Smooth muscle cell (in vitro differentiated cells): ENCODE results near the gene IRX3. TPM values are rescaled to one million over a fixed set of nuclear protein-coding genes. Genes with fewer than 3 reads are reported as not detected.

Source experiments
- DNase-seq: peaks from one replicate; lab custom pipeline; 2025; ENCODE audit not compliant: unreplicated experiment; lab: John Stamatoyannopoulos, UW
- H2AFZ ChIP-seq: fragments of 200-600 bp; sonication (generic); 2 replicates; pipeline ENCODE4 v1.6.0; 2016; ENCODE audit warnings: antibody characterized with exemption, low read depth, mild to moderate bottlenecking
- H3F3A ChIP-seq: fragments of 200-600 bp; sonication (generic); 2 replicates; pipeline ENCODE4 v1.6.0; 2017; ENCODE audit warnings: antibody characterized with exemption, low read depth
- H3K27ac ChIP-seq: fragments of 200-600 bp; sonication (generic); 2 replicates; pipeline ENCODE4 v1.5.1; 2016; ENCODE audit warnings: low read depth, mild to moderate bottlenecking
- H3K27me3 ChIP-seq: fragments of 200-600 bp; sonication (generic); 2 replicates; pipeline ENCODE4 v1.6.1; 2016; ENCODE audit warnings: low read depth, mild to moderate bottlenecking
- H3K36me3 ChIP-seq: fragments of 200-600 bp; sonication (generic); 2 replicates; pipeline ENCODE4 v1.5.1; 2016; ENCODE audit warnings: low read depth
- H3K4me1 ChIP-seq: fragments of 200-600 bp; sonication (generic); 2 replicates; pipeline ENCODE4 v1.5.1; 2016; ENCODE audit warnings: low read depth
- H3K4me2 ChIP-seq: fragments of 200-600 bp; sonication (generic); 2 replicates; pipeline ENCODE4 v1.6.0; 2016; ENCODE audit warnings: mild to moderate bottlenecking
- H3K4me3 ChIP-seq: fragments of 200-600 bp; sonication (generic); 2 replicates; pipeline ENCODE4 v1.5.1; 2016; ENCODE audit warnings: mild to moderate bottlenecking
- H3K79me2 ChIP-seq: fragments of 200-600 bp; sonication (generic); 2 replicates; pipeline ENCODE4 v1.6.0; 2016; ENCODE audit warnings: low read depth, mild to moderate bottlenecking
- H3K9ac ChIP-seq: fragments of 200-600 bp; sonication (generic); 2 replicates; pipeline ENCODE4 v1.6.0; 2016; ENCODE audit warnings: low read depth
- H3K9me3 ChIP-seq: fragments of 200-600 bp; sonication (generic); replicated peaks from 2 replicates; pipeline ENCODE4 v1.5.1; 2016; ENCODE audit warnings: low read depth
- H4K20me1 ChIP-seq: fragments of 200-600 bp; sonication (generic); 2 replicates; pipeline ENCODE4 v1.6.0; 2016; ENCODE audit warnings: low read depth
- WGBS: methylation state at CpG from one replicate; pipeline ENCODE4 v1.1.7; 2016; ENCODE audit warnings: low lambda C conversion rate; 5-methylcytosine and 5-hydroxymethylcytosine counted together
- polyA plus RNA-seq: library from polyadenylated mRNA; unstranded; fragments of >200 nt; fragmentation: Nextera tagmentation; extraction: Ambion mirVana; gene quantifications from 2 replicates; pipeline ENCODE4 v1.2.1, GENCODE V29; 2016
- total RNA-seq: library from RNA; depleted of rRNA; stranded (reverse); fragments of >200 nt; gene quantifications from 2 replicates; pipeline ENCODE4 v1.2.3, GENCODE V29; 2014
- TF ChIP-seq, protein P1 (sequence below): fragments of 200-600 bp; sonication (generic); IDR thresholded peaks from 2 replicates; pipeline ENCODE4 v1.5.1; 2017; ENCODE audit warnings: borderline replicate concordance, mild to moderate bottlenecking, antibody characterized with exemption; ENCODE audit not compliant: insufficient read depth, poor library complexity, severe bottlenecking

The IRX3 gene
- total and polyA plus RNA-seq, 2 experiments from 2014 or later = 0.49 to 3.1 TPM

DNA sequence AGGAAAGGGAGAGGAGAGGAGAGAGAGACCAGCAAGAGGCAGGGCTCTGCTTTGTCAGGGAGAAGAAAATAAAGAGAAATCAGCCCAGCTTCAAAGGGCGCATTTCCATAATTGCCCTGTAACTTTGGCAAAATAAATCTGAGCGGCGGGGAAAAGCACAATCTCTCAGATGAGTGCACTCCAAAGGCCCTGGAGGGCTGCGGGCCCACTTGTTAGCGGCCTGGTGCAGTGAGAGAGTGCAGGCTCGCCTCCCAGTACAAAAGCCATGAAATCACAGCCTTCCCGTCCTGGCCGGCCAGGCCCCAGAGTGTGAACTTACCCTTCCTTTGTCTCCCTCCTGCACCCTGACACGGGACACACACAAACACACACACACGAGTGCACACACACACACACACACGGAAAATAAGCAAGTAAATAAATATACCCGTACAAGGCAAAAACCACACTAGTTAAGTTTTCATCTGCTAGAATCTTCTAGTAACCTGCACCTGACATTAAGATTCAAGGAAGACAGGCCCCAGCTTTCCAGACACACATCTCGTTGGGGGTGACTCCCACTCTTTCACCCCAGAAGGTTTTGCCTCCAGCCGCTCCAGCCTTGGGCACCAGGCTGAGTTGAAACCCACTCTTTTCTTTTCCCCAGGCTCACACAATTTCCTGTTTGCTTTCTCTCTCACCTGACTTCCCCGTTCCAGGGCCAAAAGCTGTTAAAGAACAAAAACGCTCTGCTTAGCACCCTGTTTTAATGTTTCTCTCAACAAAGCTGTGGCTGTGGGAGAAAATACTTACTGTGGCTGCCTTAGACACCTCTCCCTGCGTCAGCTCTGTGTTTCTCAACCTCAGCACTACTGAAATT lies 8.5 kb downstream of the IRX3 start:
- 77% methylated on average over 17 of the region's 17 CpGs for WGBS
- H3K9me3 ChIP-seq = no peaks in the 10 kb centered on the region
- no peak overlapping the region for H3K4me2 ChIP-seq
- no peak overlapping the region for H3K4me3 ChIP-seq
- no peaks in the 10 kb centered on the region for H3K36me3 ChIP-seq
- DNase-seq = no peak
- no peak overlapping the region for H2AFZ ChIP-seq
- H3K9ac ChIP-seq = no peak overlapping the region
- H3F3A ChIP-seq = no peaks in the 10 kb centered on the region
- H3K27me3 ChIP-seq = peaks cover 26% of the 10 kb centered on the region
- TF ChIP-seq, protein P1, sequence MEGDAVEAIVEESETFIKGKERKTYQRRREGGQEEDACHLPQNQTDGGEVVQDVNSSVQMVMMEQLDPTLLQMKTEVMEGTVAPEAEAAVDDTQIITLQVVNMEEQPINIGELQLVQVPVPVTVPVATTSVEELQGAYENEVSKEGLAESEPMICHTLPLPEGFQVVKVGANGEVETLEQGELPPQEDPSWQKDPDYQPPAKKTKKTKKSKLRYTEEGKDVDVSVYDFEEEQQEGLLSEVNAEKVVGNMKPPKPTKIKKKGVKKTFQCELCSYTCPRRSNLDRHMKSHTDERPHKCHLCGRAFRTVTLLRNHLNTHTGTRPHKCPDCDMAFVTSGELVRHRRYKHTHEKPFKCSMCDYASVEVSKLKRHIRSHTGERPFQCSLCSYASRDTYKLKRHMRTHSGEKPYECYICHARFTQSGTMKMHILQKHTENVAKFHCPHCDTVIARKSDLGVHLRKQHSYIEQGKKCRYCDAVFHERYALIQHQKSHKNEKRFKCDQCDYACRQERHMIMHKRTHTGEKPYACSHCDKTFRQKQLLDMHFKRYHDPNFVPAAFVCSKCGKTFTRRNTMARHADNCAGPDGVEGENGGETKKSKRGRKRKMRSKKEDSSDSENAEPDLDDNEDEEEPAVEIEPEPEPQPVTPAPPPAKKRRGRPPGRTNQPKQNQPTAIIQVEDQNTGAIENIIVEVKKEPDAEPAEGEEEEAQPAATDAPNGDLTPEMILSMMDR = no peak
- no peaks in the 10 kb centered on the region for H3K79me2 ChIP-seq
- peaks cover 2% of the 10 kb centered on the region for H3K4me1 ChIP-seq
- H4K20me1 ChIP-seq = no peaks in the 10 kb centered on the region
- no peak overlapping the region for H3K27ac ChIP-seq

DNA sequence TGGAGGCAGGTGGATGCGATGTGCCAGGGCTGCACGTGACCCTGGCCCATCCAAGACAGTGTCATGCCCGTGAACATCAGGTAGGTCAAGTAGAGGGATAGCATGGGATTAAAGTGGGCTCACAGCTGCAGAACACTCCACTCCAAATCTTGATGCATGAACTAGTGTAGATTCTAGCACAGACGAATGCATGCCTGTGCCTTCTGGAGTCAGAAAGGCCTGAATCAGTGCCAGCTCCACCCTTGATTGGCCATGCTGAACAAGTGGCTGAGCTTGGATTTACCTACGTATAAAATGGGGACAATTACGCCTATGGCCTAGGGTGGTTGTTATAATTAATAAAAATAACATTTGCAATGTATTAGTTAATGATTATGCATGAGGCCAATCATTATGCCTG lies 10.6 kb downstream of the IRX3 start:
- Histone ChIP-seq H3K27ac (no peak overlapping the region), H3F3A (no peaks in the 10 kb centered on the region), H3K79me2 (no peaks in the 10 kb centered on the region), H3K4me2 (no peak overlapping the region), H2AFZ (no peak overlapping the region), H3K36me3 (no peaks in the 10 kb centered on the region), H4K20me1 (no peaks in the 10 kb centered on the region), H3K4me1 (no peaks in the 10 kb centered on the region), H3K27me3 (peaks cover 5% of the 10 kb centered on the region), H3K9me3 (no peaks in the 10 kb centered on the region), H3K4me3 (no peak overlapping the region), H3K9ac (no peak overlapping the region)
- 88% methylated on average over 6 of the region's 6 CpGs for WGBS
- TF ChIP-seq, protein P1 = no peak
- DNase-seq = no peak

DNA sequence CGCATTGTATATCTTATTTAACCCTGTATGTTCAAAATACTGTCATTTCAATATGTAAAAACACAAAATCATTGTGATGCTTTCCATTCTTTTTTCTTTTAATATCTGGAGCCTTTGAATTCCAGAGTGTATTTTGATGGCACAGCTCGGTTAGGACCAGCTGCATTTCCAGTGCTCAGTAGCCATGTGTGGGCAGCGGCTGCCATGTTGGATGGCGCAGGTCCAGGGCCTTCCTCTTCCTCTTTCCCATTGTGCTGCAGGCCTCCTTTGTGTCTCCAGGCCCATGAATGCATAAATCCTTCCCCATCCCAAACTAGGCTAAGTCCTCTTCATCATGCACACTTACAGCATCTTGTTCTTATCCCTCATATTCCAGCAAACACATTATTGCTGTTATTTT lies 13.0 kb downstream of the IRX3 start:
- TF ChIP-seq, protein P1 = no peak
- no peaks in the 10 kb centered on the region for H3K4me1 ChIP-seq
- H3K4me3 ChIP-seq = no peak overlapping the region
- no peak overlapping the region for H3K4me2 ChIP-seq
- H3K9me3 ChIP-seq = no peaks in the 10 kb centered on the region
- no peak overlapping the region for H3K27ac ChIP-seq
- H4K20me1 ChIP-seq = no peaks in the 10 kb centered on the region
- H3K36me3 ChIP-seq = no peaks in the 10 kb centered on the region
- no peaks in the 10 kb centered on the region for H3F3A ChIP-seq
- no peak for DNase-seq
- H3K79me2 ChIP-seq = no peaks in the 10 kb centered on the region
- no peak overlapping the region for H3K9ac ChIP-seq
- H3K27me3 ChIP-seq = no peaks in the 10 kb centered on the region
- 95% methylated on average over 4 of the region's 4 CpGs for whole genome bisulfite sequencing
- no peak overlapping the region for H2AFZ ChIP-seq

DNA sequence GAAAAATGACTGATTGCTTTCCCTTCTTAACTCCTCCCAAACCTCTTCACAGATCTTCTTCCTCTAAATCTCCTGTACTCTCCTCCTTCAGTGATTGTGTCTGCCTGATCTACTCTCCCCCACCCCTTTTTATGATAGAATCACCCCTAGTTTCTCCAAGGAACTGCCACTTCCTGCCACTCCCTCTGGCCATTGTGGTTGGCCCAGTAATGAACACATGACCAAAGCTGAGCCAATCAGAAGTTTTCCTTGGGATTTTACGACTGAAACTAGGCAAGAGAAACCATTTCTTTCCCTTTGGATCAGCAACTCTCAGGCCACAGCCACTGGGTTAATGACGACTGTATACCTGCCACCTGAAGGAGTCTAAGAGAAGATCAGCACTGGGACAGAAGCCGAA lies 15.9 kb downstream of the IRX3 start:
- H3K4me2 ChIP-seq = no peak overlapping the region
- H3K36me3 ChIP-seq = no peaks in the 10 kb centered on the region
- 86% methylated on average over 3 of the region's 3 CpGs for WGBS
- H3K9me3 ChIP-seq = no peaks in the 10 kb centered on the region
- no peaks in the 10 kb centered on the region for H3F3A ChIP-seq
- H3K27ac ChIP-seq = no peak overlapping the region
- TF ChIP-seq, protein P1 = no peak
- H3K27me3 ChIP-seq = no peaks in the 10 kb centered on the region
- H3K9ac ChIP-seq = no peak overlapping the region
- no peak overlapping the region for H2AFZ ChIP-seq
- no peak for DNase-seq
- H3K79me2 ChIP-seq = no peaks in the 10 kb centered on the region
- no peak overlapping the region for H3K4me3 ChIP-seq
- H4K20me1 ChIP-seq = no peaks in the 10 kb centered on the region
- H3K4me1 ChIP-seq = no peaks in the 10 kb centered on the region
